NCI-H146 treated with DMSO at 0.1 percent for 48 hours (cell line): Measurements from ENCODE around the gene XYLT2.
"Not testable (repeated sequence)": the region's sequence is repeated elsewhere in the genome, so short reads cannot be mapped to it uniquely, and the experiment has no call there.

Source experiments
- DNase-seq: peaks from one replicate; lab custom pipeline; 2025; ENCODE audit not compliant: unreplicated experiment; lab: John Stamatoyannopoulos, UW

XYLT2 gene

GRCh38 chr17:50319306-50320004 lies 26.5 kb upstream of the XYLT2 start:
- DNase-seq = no peak

GRCh38 chr17:50322271-50322670 lies 23.7 kb upstream of the XYLT2 start:
- DNase-seq = no peak

GRCh38 chr17:50323060-50323459 lies 22.9 kb upstream of the XYLT2 start:
- DNase-seq = no peak

- DNase-seq = no peak
These were observed 20.0 kb upstream of the XYLT2 start for GRCh38 chr17:50325906-50326305.

GRCh38 chr17:50326831-50327364 lies 19.0 kb upstream of the XYLT2 start:
- no peak for DNase-seq

GRCh38 chr17:50328363-50329325 lies 17.3 kb upstream of the XYLT2 start:
- DNase-seq = peak; percentile 14

GRCh38 chr17:50329716-50330115 lies 16.2 kb upstream of the XYLT2 start:
- no peak for DNase-seq

- no peak for DNase-seq
These were observed 15.7 kb upstream of the XYLT2 start for GRCh38 chr17:50330151-50330775.

GRCh38 chr17:50331085-50331791 lies 14.7 kb upstream of the XYLT2 start:
- no peak for DNase-seq

- no peak for DNase-seq
These were observed 13.7 kb upstream of the XYLT2 start for GRCh38 chr17:50332196-50332595.

- DNase-seq = not testable (repeated sequence)
These were observed 12.5 kb upstream of the XYLT2 start for GRCh38 chr17:50333291-50334057.

- DNase-seq = no peak
These were observed 8.0 kb upstream of the XYLT2 start for GRCh38 chr17:50337956-50338355.

- no peak for DNase-seq
These were observed 7.3 kb upstream of the XYLT2 start for GRCh38 chr17:50338645-50339044.

- DNase-seq = no peak
These were observed 6.5 kb upstream of the XYLT2 start for GRCh38 chr17:50339381-50339780.

- DNase-seq = peak; percentile 12
These were observed 1.1 kb upstream of the XYLT2 start for GRCh38 chr17:50344731-50345365.

- DNase-seq = no peak
These were observed 589 bp downstream of the XYLT2 start for GRCh38 chr17:50346313-50347116.

GRCh38 chr17:50347117-50347893 lies 1.4 kb downstream of the XYLT2 start:
- DNase-seq = no peak

- DNase-seq = no peak
These were observed 2.0 kb downstream of the XYLT2 start for GRCh38 chr17:50347894-50348291.
